Activated CD4-positive, alpha-beta T cell treated with anti-CD3 and anti-CD28 coated beads for 48 hours (primary cell): ENCODE measurements around the gene MAPK10.
"Not testable (repeated sequence)": the region's sequence is repeated elsewhere in the genome, so short reads cannot be mapped to it uniquely, and the experiment has no call there.

Experiments used
- DNase-seq: peaks from one replicate; pipeline ENCODE4 v3.0.0-alpha.2; 2020

The MAPK10 gene

DNA sequence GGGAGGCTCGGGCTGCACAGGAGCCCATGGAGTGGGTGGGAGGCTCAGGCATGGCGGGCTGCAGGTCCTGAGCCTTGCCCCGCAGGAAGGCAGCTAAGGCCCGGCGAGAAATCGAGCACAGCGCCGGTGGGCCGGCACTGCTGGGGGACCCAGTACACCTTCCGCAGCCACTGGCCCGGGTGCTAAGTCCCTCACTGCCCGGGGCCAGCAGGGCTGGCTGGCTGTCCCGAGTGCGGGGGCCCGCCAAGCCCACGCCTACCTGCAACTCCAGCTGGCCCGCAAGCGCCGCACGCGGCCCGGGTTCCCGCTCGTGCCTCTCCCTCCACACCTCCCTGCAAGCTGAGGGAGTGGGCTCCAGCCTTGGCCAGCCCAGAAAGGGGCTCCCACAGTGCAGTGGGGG, 338.2 kb downstream of the MAPK10 start:
- not testable (repeated sequence) for DNase-seq

GRCh38 chr4:86019906-86020305, 339.9 kb downstream of the MAPK10 start:
- DNase-seq: no peak

- no peak for DNase-seq
Observed at GRCh38 chr4:86019362-86019761, 340.5 kb downstream of the MAPK10 start.

- DNase-seq: no peak
Observed at GRCh38 chr4:86015412-86016350, 344.2 kb downstream of the MAPK10 start.

GRCh38 chr4:86014599-86014998, 345.3 kb downstream of the MAPK10 start:
- no peak for DNase-seq

GRCh38 chr4:86013621-86014020, 346.2 kb downstream of the MAPK10 start:
- DNase-seq: no peak

DNA sequence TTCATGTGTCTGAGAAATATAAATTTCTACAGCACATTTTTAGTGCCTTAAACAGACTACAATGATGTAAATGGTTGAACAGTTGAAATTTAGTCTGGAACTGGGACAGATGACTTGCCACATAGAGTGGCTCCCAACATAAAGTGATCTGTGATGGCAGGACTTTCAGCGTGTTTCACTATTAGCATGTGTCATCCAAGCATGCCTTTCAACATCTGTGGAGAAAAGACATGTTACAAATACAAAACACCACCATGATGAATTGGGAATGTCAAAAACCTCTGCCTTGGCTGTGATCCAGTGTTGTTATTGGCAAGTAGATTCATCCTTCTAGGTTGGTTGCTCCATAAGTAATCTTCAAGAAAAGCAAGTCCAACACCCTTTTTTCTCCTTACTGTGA, 348.7 kb downstream of the MAPK10 start:
- DNase-seq: no peak

- DNase-seq: no peak
Observed at GRCh38 chr4:86007042-86007441, 352.8 kb downstream of the MAPK10 start.

DNA sequence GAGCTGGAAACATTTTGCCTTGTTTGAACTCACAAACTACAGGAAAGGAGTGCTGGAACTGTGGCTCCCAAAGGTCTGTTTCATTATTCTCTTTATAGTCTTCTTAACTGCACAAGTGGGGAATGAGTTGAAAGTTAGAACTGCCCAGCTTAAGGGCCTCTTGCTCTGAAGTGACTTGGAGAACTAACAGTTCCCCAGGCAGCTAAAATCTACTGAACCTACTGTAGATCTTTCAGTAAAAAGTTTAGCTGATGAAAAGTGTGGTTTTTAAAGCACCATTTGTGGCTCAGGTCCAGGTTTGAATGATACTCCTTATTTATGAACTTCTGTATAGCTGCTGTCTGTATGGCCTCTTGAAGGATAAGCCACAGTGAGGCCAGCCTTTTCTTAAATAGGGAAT, 353.8 kb downstream of the MAPK10 start:
- DNase-seq: no peak

DNA sequence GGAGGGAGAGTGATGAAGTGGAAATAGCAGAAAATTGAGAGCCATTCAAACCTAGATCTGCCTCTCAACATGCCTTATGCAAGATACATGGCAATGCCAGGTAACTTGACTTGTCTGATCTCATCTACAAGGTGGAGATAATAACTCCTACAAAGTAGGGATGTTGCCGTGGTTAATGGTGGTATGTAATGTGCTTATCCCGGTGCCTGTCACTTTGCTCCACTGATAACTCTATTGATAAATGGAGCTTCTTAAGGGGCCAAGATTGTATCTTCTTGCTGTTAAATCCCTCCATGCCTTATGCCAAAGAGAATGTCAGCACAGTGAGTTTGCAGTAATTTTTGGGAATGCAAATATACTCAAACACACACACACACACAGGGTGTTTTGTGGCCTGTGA, 355.8 kb downstream of the MAPK10 start:
- no peak for DNase-seq

DNA sequence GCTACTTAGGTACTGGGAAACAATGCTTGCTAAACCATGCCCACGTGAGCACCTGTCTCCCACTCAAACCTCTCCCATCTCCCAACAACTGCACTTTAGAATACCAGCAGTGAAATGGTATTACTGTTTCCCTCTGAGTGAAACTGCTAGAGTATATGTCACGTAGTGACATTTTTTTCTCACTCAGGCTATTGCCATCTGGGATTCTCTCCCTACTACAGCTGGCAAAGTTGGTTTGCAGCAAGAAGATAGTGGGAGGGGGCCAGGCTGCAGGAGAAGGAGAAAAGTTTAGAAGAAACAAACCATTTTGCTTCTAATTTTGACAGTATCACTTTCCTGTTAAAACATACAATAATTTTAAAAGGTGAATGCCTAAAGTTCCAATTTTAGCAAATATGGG, 358.3 kb downstream of the MAPK10 start:
- DNase-seq: no peak

GRCh38 chr4:85995361-85995760, 364.5 kb downstream of the MAPK10 start:
- no peak for DNase-seq

GRCh38 chr4:85994576-85994975, 365.3 kb downstream of the MAPK10 start:
- no peak for DNase-seq

GRCh38 chr4:85993641-85994040, 366.2 kb downstream of the MAPK10 start:
- no peak for DNase-seq

GRCh38 chr4:85986266-85986665, 373.6 kb downstream of the MAPK10 start:
- DNase-seq: no peak

DNA sequence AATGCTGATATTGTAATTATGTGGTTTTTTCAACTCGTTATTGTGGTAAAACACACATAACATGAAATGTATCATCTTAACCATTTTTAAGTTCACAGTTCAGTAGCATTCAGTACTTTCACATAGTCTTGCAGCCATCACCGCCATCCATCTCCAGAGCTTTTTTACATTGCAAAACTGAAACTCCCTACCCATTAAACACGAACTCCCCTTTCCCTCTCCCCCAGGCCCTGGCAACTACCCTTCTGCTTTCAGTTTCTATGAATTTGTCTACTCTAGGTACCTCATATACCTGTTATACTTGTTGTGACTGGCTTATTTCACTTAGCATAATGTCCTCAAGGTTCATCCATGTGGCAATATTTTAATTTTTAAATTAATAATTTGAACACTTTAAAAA, 380.6 kb downstream of the MAPK10 start:
- DNase-seq: no peak

- no peak for DNase-seq
Observed at GRCh38 chr4:85970535-85970934, 389.3 kb downstream of the MAPK10 start.

GRCh38 chr4:85968945-85969819, 390.7 kb downstream of the MAPK10 start:
- DNase-seq: no peak

GRCh38 chr4:85967872-85968271, 392.0 kb downstream of the MAPK10 start:
- DNase-seq: no peak

DNA sequence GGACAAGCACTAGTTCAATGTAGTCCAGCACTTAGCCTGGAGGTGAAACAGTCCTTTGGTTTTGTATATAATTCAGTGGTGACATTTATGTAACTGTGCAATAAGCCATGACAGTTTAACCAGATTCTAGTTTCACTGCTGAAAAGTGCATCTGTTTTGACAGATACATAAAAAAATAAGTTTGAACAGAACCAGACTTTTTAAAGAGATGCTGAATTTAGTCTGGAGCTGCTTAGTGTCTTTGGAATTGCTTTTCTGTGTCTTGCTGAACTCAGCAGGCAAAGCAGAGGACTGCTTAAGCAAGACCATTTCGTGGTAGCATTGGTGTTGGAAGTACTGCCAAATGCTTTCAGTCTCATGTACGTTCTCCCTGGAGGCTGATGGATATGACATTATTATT, 393.5 kb downstream of the MAPK10 start:
- no peak for DNase-seq

GRCh38 chr4:85965529-85965928, 394.3 kb downstream of the MAPK10 start:
- DNase-seq: no peak

DNA sequence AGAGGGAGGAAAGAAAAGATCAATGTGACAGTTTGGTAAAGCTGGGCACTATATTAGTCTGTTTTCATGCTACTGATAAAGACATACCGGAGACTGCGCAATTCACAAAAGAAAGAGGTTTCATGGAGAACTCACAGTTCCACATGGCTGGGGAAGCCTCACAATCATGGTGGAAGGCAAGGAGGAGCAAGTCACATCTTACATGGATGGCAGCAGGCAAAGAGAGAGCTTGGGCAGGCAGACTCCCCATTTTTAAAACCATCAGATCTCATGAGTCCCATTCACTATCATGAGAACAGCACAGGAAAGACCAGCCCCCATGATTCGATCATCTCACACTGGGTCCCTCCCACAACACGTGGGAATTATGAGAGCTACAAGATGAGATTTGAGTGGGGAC, 394.8 kb downstream of the MAPK10 start:
- DNase-seq: not testable (repeated sequence)

GRCh38 chr4:85964298-85964697, 395.6 kb downstream of the MAPK10 start:
- DNase-seq: no peak

DNA sequence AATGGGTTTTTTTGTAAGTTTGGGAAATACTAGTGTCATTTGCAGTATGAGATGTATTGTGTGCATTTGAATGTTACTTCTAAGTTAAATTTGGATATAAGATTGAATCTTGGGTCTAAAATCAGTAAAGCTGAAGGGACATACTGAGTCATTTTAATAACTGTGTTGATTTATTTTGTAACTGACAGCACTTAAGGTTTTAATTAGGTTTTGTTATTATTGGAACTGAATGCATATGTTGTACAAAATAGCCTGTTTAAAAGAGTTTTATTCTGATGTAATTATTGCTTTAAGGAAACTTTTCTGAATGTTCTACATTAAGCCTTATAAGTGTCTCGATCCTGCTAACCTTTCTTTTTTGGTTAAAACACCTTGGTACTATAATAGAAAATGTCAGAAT, 396.6 kb downstream of the MAPK10 start:
- no peak for DNase-seq
